ENCODE results near the gene KIF2C.
A peak's percentile ranks its signal among the peaks of the same experiment; 100 is the strongest.
"Not testable (repeated sequence)": the region's sequence is repeated elsewhere in the genome, so short reads cannot be mapped to it uniquely, and the experiment has no call there.

The KIF2C gene

GRCh38 chr1:44808063-44808937 is 68.7 kb downstream of the KIF2C start, which contains the start of gene BTBD19:
BTBD19 (plus strand) TSS chr1:44808523; CDS start chr1:44808821, 298 bp downstream.
- Histone ChIP-seq H3K4me1 (ENCODE audit: insufficient read depth, low read length, severe bottlenecking) (peaks cover 43% of the 10 kb centered on the region), H3K27ac (ENCODE audit: low read depth, low read length, poor library complexity, severe bottlenecking) (peak within 1 kb of the TSS; percentile 90), H3K4me2 (ENCODE audit: low read length) (peak within 1 kb of the TSS; percentile 27), H2AFZ (ENCODE audit: low read length) (no peak within 1 kb of the TSS), H3K9ac (ENCODE audit: low read length) (peak within 1 kb of the TSS; percentile 35), H3K4me3 (ENCODE audit: low read depth, low read length, poor library complexity, severe bottlenecking) (no peak within 1 kb of the TSS), H3K79me2 (ENCODE audit: insufficient read depth, low read length) (no peaks in the 10 kb centered on the region), H3K9me3 (ENCODE audit: low read length) (no peaks in the 10 kb centered on the region), H3K27me3 (ENCODE audit: insufficient read depth, low read length) (no peaks in the 10 kb centered on the region), H3F3A (ENCODE audit: insufficient read depth, low read length) (no peaks in the 10 kb centered on the region), H3K9me2 (ENCODE audit: low read depth, low read length) (no peaks in the 10 kb centered on the region), H4K20me1 (ENCODE audit: insufficient read depth, low read length) (no peaks in the 10 kb centered on the region), H3K36me3 (ENCODE audit: insufficient read depth, low read length) (peaks cover 11% of the 10 kb centered on the region; the same call in 1 of the 2 replicates)
- TF ChIP-seq, protein P1, sequence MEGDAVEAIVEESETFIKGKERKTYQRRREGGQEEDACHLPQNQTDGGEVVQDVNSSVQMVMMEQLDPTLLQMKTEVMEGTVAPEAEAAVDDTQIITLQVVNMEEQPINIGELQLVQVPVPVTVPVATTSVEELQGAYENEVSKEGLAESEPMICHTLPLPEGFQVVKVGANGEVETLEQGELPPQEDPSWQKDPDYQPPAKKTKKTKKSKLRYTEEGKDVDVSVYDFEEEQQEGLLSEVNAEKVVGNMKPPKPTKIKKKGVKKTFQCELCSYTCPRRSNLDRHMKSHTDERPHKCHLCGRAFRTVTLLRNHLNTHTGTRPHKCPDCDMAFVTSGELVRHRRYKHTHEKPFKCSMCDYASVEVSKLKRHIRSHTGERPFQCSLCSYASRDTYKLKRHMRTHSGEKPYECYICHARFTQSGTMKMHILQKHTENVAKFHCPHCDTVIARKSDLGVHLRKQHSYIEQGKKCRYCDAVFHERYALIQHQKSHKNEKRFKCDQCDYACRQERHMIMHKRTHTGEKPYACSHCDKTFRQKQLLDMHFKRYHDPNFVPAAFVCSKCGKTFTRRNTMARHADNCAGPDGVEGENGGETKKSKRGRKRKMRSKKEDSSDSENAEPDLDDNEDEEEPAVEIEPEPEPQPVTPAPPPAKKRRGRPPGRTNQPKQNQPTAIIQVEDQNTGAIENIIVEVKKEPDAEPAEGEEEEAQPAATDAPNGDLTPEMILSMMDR (IDR thresholded peaks at IDR 0.05; ENCODE audit: low read length): no peak
- no peak for TF ChIP-seq EZH2 (IDR thresholded peaks at IDR 0.05; ENCODE audit: borderline replicate concordance, low read length)

- Histone ChIP-seq H3K9me2 (ENCODE audit: low read depth, low read length) (no peaks in the 10 kb centered on the region), H3K9me3 (ENCODE audit: low read length) (no peaks in the 10 kb centered on the region), H2AFZ (ENCODE audit: low read length) (no peak overlapping the region), H3K4me3 (ENCODE audit: low read depth, low read length, poor library complexity, severe bottlenecking) (no peak overlapping the region), H4K20me1 (ENCODE audit: insufficient read depth, low read length) (no peaks in the 10 kb centered on the region), H3K79me2 (ENCODE audit: insufficient read depth, low read length) (no peaks in the 10 kb centered on the region), H3K27ac (ENCODE audit: low read depth, low read length, poor library complexity, severe bottlenecking) (peak overlapping the region; percentile 90), H3F3A (ENCODE audit: insufficient read depth, low read length) (no peaks in the 10 kb centered on the region), H3K36me3 (ENCODE audit: insufficient read depth, low read length) (peaks cover 9% of the 10 kb centered on the region; the same call in 1 of the 2 replicates), H3K4me2 (ENCODE audit: low read length) (peak overlapping the region; percentile 27), H3K9ac (ENCODE audit: low read length) (peak overlapping the region; percentile 35), H3K27me3 (ENCODE audit: insufficient read depth, low read length) (no peaks in the 10 kb centered on the region), H3K4me1 (ENCODE audit: insufficient read depth, low read length, severe bottlenecking) (peaks cover 48% of the 10 kb centered on the region)
- TF ChIP-seq, protein P1 (IDR thresholded peaks at IDR 0.05; ENCODE audit: low read length): no peak
- TF ChIP-seq EZH2 (IDR thresholded peaks at IDR 0.05; ENCODE audit: borderline replicate concordance, low read length): no peak
These were observed 69.6 kb downstream of the KIF2C start for GRCh38 chr1:44808938-44809917.

GRCh38 chr1:44810101-44810761 is 70.6 kb downstream of the KIF2C start:
- peak overlapping the region; percentile 90 for H3K27ac ChIP-seq (ENCODE audit: low read depth, low read length, poor library complexity, severe bottlenecking)
- H3K27me3 ChIP-seq (ENCODE audit: insufficient read depth, low read length): no peaks in the 10 kb centered on the region
- H3K9me3 ChIP-seq (ENCODE audit: low read length): no peaks in the 10 kb centered on the region
- 0 out of 2 replicates have a peak, but pooled peaks cover 3% of the 10 kb centered on the region for H3K36me3 ChIP-seq (ENCODE audit: insufficient read depth, low read length)
- TF ChIP-seq EZH2 (IDR thresholded peaks at IDR 0.05; ENCODE audit: borderline replicate concordance, low read length): no peak
- TF ChIP-seq, protein P1 (IDR thresholded peaks at IDR 0.05; ENCODE audit: low read length): no peak
- H3K9ac ChIP-seq (ENCODE audit: low read length): peak overlapping the region; percentile 6; the same call in 1 of the 2 replicates
- no peaks in the 10 kb centered on the region for H3K9me2 ChIP-seq (ENCODE audit: low read depth, low read length)
- no peak overlapping the region for H3K4me3 ChIP-seq (ENCODE audit: low read depth, low read length, poor library complexity, severe bottlenecking)
- no peaks in the 10 kb centered on the region for H3K79me2 ChIP-seq (ENCODE audit: insufficient read depth, low read length)
- H3K4me2 ChIP-seq (ENCODE audit: low read length): peak overlapping the region; percentile 27; the same call in 1 of the 2 replicates
- no peak overlapping the region for H2AFZ ChIP-seq (ENCODE audit: low read length)
- no peaks in the 10 kb centered on the region for H4K20me1 ChIP-seq (ENCODE audit: insufficient read depth, low read length)
- peaks cover 55% of the 10 kb centered on the region for H3K4me1 ChIP-seq (ENCODE audit: insufficient read depth, low read length, severe bottlenecking)
- no peaks in the 10 kb centered on the region for H3F3A ChIP-seq (ENCODE audit: insufficient read depth, low read length)

DNA sequence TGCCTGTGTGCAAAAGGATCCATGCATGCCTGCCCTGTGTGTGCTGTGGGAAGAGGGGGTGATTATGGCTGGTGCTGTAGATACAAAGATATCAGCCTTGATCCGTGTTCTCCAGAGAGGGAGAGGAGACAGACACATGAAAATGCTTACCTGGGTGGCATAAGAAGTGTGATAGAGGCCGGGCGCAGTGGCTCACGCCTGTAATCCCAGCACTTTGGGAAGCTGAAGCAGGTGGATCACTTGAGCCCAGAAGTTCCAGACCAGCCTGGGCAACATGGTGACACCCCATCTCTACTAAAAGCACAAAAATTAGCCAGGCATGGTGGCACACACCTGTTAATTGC is 71.1 kb downstream of the KIF2C start:
- Histone ChIP-seq H3K4me1 (ENCODE audit: insufficient read depth, low read length, severe bottlenecking) (peaks cover 55% of the 10 kb centered on the region), H3K27ac (ENCODE audit: low read depth, low read length, poor library complexity, severe bottlenecking) (peak overlapping the region; percentile 90)
- not testable (repeated sequence) for H3K9me2 ChIP-seq (ENCODE audit: low read depth, low read length); H2AFZ ChIP-seq (ENCODE audit: low read length); H3K9ac ChIP-seq (ENCODE audit: low read length); H3K4me3 ChIP-seq (ENCODE audit: low read depth, low read length, poor library complexity, severe bottlenecking); H3K36me3 ChIP-seq (ENCODE audit: insufficient read depth, low read length); H3F3A ChIP-seq (ENCODE audit: insufficient read depth, low read length); H3K27me3 ChIP-seq (ENCODE audit: insufficient read depth, low read length); H3K4me2 ChIP-seq (ENCODE audit: low read length); H3K79me2 ChIP-seq (ENCODE audit: insufficient read depth, low read length); H3K9me3 ChIP-seq (ENCODE audit: low read length); H4K20me1 ChIP-seq (ENCODE audit: insufficient read depth, low read length)
